Peyer's patch (tissue), 4 donors: ENCODE data around the gene SPRY4. TPM values are rescaled to one million over a fixed set of nuclear protein-coding genes. Genes with fewer than 3 reads are reported as not detected.
"Not testable (repeated sequence)": the region's sequence is repeated elsewhere in the genome, so short reads cannot be mapped to it uniquely, and the experiment has no call there.

ENCODE experiments used
- DNase-seq, 3 donors: peaks; one replicate each; pipeline ENCODE4 v3.0.0-alpha.2; 2017 to 2019
- H3K27ac ChIP-seq, 4 donors: fragments of 200-600 bp; sonication (generic); one replicate each; pipeline ENCODE4 v1.5.1; 2016 to 2019
- H3K27me3 ChIP-seq, 2 donors: fragments of 200-600 bp; sonication (generic); one replicate each; pipeline ENCODE4 v1.5.1; 2019
- H3K36me3 ChIP-seq, 3 donors: fragments of 200-600 bp; sonication (generic); one replicate each; pipeline ENCODE4 v1.5.1; 2016 to 2019
- H3K4me1 ChIP-seq, 4 donors: fragments of 200-600 bp; sonication (generic); one replicate each; pipeline ENCODE4 v1.5.1; 2016 to 2019
- H3K4me3 ChIP-seq, 4 donors: fragments of 200-600 bp; sonication (generic); 1 replicate in 3 of 4; 2 replicates in 1 of 4; pipeline ENCODE4 v1.5.1; 2016 to 2019; ENCODE audit warnings: mild to moderate bottlenecking in 1 of 4
- H3K9me3 ChIP-seq, 4 donors: fragments of 200-600 bp; sonication (generic); one replicate each; pipeline ENCODE4 v1.5.1; 2016 to 2019; ENCODE audit warnings: mild to moderate bottlenecking in 1 of 4
- POLR2A ChIP-seq, 2 donors: fragments of 450-650 bp; IDR thresholded peaks; one replicate each; pipeline ENCODE4 v1.5.1; 2017; ENCODE audit warnings: antibody characterized with exemption in 2 of 2, mild to moderate bottlenecking in 2 of 2, moderate library complexity in 2 of 2
- total RNA-seq, 4 donors: library from RNA; depleted of rRNA; stranded (reverse); fragments of >200 nt; gene quantifications; one replicate each; pipeline ENCODE4 v1.1.0, GENCODE V29; 2016
- TF ChIP-seq, protein P1 (sequence below), 6 experiments: fragments of 450-650 bp in 4 of 6; fragments of 200-600 bp in 2 of 6; sonication (generic) in 1 of 6; IDR thresholded peaks; one replicate each; pipeline ENCODE4 v1.5.1; 2017 to 2019; ENCODE audit warnings: antibody characterized with exemption in 6 of 6, mild to moderate bottlenecking in 3 of 6, moderate library complexity in 1 of 6

Gene SPRY4
- total RNA-seq, 4 donors from 2014 or later = 17.5 to 43.3 (median 31.5) TPM

DNA sequence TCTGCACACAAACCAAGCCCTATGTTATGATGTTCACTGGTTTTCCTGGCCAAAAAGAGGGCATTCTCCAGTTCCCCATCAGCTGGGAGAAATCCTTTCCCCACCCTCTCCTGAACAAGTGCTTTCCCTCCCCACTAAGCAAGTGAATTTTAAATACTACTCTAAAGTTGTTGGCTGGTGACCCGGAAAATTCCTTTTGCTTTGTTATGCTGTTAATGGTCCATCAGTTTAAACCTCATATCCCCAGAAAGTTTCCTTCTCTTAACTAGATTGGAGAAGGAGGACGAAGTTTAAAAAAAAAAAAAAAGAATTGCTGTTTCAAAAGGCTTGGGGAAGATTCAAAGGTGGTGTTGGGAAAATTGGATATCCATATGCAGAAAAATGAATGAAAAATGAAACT lies 21.9 kb upstream of the SPRY4 start:
- DNase-seq = no peak
- Histone ChIP-seq H3K4me1 (no peaks in the 10 kb centered on the region), H3K9me3 (peaks cover 0 to 21% (median 5%) of the 10 kb centered on the region in 4 donors), H3K4me3 (no peak overlapping the region), H3K27me3 (no peaks in the 10 kb centered on the region), H3K36me3 (no peaks in the 10 kb centered on the region), H3K27ac (no peak overlapping the region)
- TF ChIP-seq POLR2A (IDR thresholded peaks at IDR 0.05) = no peak
- TF ChIP-seq, protein P1, sequence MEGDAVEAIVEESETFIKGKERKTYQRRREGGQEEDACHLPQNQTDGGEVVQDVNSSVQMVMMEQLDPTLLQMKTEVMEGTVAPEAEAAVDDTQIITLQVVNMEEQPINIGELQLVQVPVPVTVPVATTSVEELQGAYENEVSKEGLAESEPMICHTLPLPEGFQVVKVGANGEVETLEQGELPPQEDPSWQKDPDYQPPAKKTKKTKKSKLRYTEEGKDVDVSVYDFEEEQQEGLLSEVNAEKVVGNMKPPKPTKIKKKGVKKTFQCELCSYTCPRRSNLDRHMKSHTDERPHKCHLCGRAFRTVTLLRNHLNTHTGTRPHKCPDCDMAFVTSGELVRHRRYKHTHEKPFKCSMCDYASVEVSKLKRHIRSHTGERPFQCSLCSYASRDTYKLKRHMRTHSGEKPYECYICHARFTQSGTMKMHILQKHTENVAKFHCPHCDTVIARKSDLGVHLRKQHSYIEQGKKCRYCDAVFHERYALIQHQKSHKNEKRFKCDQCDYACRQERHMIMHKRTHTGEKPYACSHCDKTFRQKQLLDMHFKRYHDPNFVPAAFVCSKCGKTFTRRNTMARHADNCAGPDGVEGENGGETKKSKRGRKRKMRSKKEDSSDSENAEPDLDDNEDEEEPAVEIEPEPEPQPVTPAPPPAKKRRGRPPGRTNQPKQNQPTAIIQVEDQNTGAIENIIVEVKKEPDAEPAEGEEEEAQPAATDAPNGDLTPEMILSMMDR (IDR thresholded peaks at IDR 0.05) = no peak

DNA sequence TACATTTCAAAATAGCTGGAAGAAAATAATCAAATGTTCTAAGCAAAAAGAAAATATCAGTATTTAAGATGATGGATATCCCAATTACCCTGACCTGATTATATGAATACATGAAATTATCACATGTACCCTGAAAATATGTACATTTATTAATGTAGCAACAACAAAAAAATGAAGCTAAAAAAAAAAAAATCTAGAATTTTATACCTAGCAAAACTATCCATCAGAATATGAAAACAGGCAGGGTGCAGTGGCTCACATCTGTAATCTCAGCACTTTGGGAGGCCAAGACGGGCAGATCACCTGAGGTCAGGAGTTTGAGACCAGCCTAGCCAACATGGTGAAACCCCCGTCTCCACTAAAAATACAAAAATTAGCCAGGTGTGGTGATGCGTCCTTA lies 20.1 kb upstream of the SPRY4 start:
- not testable (repeated sequence) for H3K4me3 ChIP-seq, H3K4me1 ChIP-seq, DNase-seq, H3K27ac ChIP-seq, H3K27me3 ChIP-seq, H3K36me3 ChIP-seq
- peaks cover 0 to 21% (median 5%) of the 10 kb centered on the region in 4 donors for H3K9me3 ChIP-seq

DNA sequence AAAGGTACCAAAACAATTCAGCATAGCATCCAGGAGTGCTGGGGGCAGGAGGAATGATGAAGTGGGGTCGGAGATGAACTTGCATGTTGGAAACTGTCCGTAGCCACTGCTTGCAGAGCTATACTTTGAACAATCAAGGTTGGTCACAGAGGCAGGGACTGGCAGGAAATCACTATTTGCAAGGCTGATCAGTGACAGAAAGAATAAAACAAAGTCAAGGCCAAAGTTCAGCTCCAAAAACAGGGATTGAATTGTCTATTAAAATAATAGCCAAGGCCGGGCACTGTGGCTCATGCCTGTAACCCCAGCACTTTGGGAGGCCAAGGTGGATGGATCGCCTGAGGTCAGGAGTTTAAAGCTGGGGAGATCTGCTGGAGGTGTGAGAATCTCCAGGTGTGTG lies 18.7 kb upstream of the SPRY4 start:
- Histone ChIP-seq H3K4me3 (no peak overlapping the region), H3K36me3 (no peaks in the 10 kb centered on the region), H3K27ac (no peak overlapping the region), H3K4me1 (no peaks in the 10 kb centered on the region), H3K9me3 (peaks cover 0 to 21% (median 5%) of the 10 kb centered on the region in 4 donors), H3K27me3 (no peaks in the 10 kb centered on the region)
- TF ChIP-seq, protein P1 (IDR thresholded peaks at IDR 0.05) = no peak
- no peak for TF ChIP-seq POLR2A (IDR thresholded peaks at IDR 0.05)
- DNase-seq = no peak

DNA sequence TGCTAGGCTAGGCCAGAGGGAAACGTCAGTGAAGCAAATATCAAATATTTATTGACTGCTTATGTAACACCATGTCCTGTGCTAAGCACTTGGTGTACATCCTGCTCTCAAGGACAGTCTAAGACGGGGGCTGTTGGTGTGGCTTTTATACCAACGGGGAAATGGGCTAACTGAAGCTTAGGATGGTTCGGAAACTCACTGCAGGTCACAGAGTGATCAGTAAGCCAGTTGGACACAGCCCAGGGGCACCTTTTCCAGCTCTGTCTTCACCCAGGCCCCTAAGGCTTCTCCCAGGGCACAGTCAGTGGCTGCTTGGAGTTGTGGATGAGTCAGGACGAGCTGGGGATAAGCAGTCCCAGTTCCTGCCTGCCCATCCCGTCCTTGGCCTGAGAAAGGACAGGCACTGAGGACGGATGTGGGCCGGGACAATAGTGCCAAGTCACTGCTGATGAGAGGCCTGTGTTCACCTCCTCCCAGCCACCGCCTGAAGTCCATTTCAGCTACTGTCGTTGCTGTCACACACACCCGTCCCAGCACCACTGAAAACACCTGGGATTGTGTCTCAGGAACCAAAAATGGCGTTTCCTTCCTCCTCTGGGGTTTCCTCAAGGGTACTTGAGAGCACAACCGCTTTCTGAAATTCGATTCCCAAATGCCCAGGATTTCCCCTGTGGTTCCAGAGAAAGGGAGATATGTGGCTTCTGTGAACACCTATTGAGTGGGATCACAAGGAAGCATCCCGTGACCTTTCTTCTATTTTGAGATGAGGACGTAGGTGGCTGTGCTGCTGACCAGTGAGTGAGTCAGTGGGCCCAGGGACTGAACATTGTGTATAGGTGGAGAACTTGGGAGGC lies 17.5 kb upstream of the SPRY4 start:
- Histone ChIP-seq H3K27me3 (no peaks in the 10 kb centered on the region), H3K27ac (peak overlapping the region in 2 of 4 donors; percentile 41 to 59), H3K36me3 (no peaks in the 10 kb centered on the region), H3K4me1 (no peaks in the 10 kb centered on the region), H3K4me3 (no peak overlapping the region), H3K9me3 (peaks cover 0 to 21% (median 5%) of the 10 kb centered on the region in 4 donors)
- no peak for DNase-seq
- no peak for TF ChIP-seq POLR2A (IDR thresholded peaks at IDR 0.05)
- TF ChIP-seq, protein P1 (IDR thresholded peaks at IDR 0.05) = no peak

DNA sequence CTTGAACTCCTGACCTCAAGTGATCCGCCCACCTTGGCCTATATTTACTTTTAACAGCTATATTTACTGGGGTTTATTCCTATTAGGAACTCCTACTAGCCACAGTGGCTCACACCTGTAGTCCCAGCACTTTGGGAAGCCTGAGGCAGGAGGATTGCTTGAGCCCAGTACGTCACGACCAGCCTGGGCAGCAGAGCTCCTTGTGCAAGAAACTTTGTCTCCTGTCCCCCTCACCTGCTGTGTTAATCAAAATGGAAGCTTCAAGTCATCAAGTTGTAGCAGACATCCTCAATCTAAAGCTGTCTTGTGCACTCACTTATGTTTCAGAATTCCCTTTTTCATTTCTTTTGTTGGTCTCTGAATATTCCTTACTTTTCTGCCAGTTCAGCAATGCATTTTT lies 15.0 kb upstream of the SPRY4 start:
- H3K4me1 ChIP-seq = no peaks in the 10 kb centered on the region
- H3K27me3 ChIP-seq = no peaks in the 10 kb centered on the region
- DNase-seq = no peak
- H3K4me3 ChIP-seq = no peak overlapping the region
- no peaks in the 10 kb centered on the region for H3K36me3 ChIP-seq
- no peak for TF ChIP-seq POLR2A (IDR thresholded peaks at IDR 0.05)
- TF ChIP-seq, protein P1 (IDR thresholded peaks at IDR 0.05) = no peak
- H3K9me3 ChIP-seq = peaks cover 0 to 12% (median 1%) of the 10 kb centered on the region in 4 donors
- H3K27ac ChIP-seq = no peak overlapping the region

DNA sequence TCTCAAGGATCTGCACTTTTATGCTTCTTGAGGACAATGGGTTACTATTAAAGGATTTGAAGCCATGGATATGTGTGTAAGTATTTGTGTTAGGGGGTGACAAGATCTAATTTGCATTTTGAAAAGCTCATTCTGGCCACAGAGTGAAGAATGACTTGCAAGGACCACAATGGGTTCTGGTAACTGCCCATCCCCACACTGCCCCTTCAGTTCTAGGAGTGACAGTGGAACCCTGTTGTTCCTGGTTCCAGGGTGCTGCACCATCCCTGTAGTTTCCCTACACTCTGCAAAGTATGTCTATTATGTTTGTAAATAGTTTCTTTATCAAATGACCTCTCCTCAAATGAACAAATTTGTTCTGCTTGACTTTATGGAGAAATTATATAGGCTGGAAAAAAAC lies 9.7 kb upstream of the SPRY4 start:
- Histone ChIP-seq H3K27ac (no peak overlapping the region), H3K4me1 (no peaks in the 10 kb centered on the region), H3K4me3 (no peak overlapping the region), H3K9me3 (no peaks in the 10 kb centered on the region), H3K36me3 (no peaks in the 10 kb centered on the region), H3K27me3 (no peaks in the 10 kb centered on the region)
- no peak for DNase-seq
- TF ChIP-seq, protein P1 (IDR thresholded peaks at IDR 0.05) = no peak
- TF ChIP-seq POLR2A (IDR thresholded peaks at IDR 0.05) = no peak

DNA sequence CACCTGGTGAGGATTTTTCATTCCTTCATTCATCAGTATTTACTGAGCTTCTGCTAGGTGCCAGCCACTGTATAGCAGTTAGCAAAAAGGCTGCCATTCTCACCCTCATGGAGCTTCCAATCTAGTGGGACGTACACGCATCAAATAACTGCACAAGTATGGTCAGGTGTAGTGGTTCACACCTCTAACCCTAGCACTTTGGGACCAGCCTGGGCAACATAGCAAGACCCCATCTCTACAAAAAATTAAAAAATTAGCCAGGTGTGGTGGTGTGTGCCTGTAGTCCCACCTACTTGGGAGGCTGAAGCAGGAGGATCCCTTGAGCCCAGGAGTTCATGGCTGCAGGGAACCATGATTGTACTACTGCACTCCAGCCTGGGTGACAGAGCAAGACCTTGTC lies 8.9 kb upstream of the SPRY4 start:
- not testable (repeated sequence) for DNase-seq

More for the DNA sequence above, 8.9 kb upstream of the SPRY4 start:
- not testable (repeated sequence) for H3K4me3 ChIP-seq, H3K27me3 ChIP-seq, H3K4me1 ChIP-seq, H3K9me3 ChIP-seq, H3K36me3 ChIP-seq, H3K27ac ChIP-seq
